Colonic mucosa (tissue), 4 donors: ENCODE data around the gene HSCB. TPM values are rescaled to one million over a fixed set of nuclear protein-coding genes. Genes with fewer than 3 reads are reported as not detected.
"Not testable (repeated sequence)": the region's sequence is repeated elsewhere in the genome, so short reads cannot be mapped to it uniquely, and the experiment has no call there.

Experiments used
- DNase-seq: peaks from one replicate; pipeline ENCODE4 v3.0.0-alpha.2; 2020
- H3K27ac ChIP-seq: fragments of 200-600 bp; one replicate; pipeline ENCODE4 v1.8.0; 2021
- H3K27me3 ChIP-seq: fragments of 200-600 bp; one replicate; pipeline ENCODE4 v1.8.0; 2021
- H3K36me3 ChIP-seq: fragments of 200-600 bp; one replicate; pipeline ENCODE4 v1.8.0; 2021
- H3K4me1 ChIP-seq: fragments of 200-600 bp; one replicate; pipeline ENCODE4 v1.8.0; 2021; ENCODE audit warnings: mild to moderate bottlenecking
- H3K4me3 ChIP-seq: fragments of 200-600 bp; one replicate; pipeline ENCODE4 v1.8.0; 2021
- H3K9ac ChIP-seq, 2 donors: one replicate each; pipeline ENCODE4 v1.7.0; 2013; ENCODE audit warnings: control low read depth in 2 of 2, low read depth in 2 of 2, low read length in 2 of 2
- H3K9me3 ChIP-seq: fragments of 200-600 bp; one replicate; pipeline ENCODE4 v1.8.0; 2021
- intact Hi-C: fragments of 100-400 bp; cut with DNase I; formaldehyde crosslinking; loops from one replicate; pipeline ENCODE4 v1.14.1; 2022
- total RNA-seq, 2 donors: library from RNA; stranded (reverse); fragmentation: NEBNext Ultra II Directional in 1 of 2; extraction: Animal tissue kit (Norgen Biotek cat#: 25700) in 1 of 2; gene quantifications; one replicate each; pipeline ENCODE4 v1.2.1, GENCODE V29; 2021
- TF ChIP-seq, protein P1 (sequence below): fragments of 200-600 bp; IDR thresholded peaks from one replicate; pipeline ENCODE4 v1.8.0; 2022; ENCODE audit warnings: antibody characterized with exemption, mild to moderate bottlenecking
- donor health status: healthy.
- donor health status: DM: no; HTN: no; CAD: no.
- donor health status: DM: no; HTN: no; CAD: no.

HSCB gene, protein sequence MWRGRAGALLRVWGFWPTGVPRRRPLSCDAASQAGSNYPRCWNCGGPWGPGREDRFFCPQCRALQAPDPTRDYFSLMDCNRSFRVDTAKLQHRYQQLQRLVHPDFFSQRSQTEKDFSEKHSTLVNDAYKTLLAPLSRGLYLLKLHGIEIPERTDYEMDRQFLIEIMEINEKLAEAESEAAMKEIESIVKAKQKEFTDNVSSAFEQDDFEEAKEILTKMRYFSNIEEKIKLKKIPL
- total RNA-seq, result 10 to 100 TPM; 11.7 to 15.6 TPM

DNA sequence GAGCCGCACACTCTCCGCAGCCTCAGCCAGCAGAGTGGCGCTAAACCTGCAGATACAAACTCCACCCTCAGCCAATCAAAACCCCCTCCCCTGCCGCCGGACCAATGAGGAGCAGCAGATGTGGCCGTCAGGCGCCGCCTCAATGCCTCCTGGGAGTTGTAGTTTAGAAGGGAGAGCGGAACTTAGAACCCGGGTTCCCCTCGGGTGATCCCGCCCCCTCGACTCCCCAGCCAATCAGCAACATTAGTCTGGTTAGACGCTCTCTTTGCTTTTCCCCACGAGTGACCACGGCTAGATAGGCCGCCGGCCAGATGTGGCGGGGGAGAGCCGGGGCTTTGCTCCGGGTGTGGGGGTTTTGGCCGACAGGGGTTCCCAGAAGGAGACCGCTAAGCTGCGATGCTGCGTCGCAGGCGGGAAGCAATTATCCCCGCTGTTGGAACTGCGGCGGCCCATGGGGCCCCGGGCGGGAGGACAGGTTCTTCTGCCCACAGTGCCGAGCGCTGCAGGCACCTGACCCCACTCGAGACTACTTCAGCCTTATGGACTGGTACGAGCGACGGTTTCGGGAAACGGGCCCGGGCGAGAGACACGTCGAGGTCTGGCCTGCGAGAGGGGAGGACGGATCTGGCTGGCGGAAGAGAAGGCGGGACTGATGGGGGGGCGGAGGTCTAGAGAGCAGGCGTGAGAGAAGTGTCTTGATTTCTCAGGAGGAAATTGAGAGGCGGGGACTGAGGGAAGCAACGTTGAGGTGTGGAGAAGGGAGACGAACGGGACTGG, at the start of gene HSCB, which contains the start of gene CHEK2:
Gene HSCB (plus strand): TSS at position 255 of the 777 bp plus-strand sequence. CDS start 57 bp downstream, at position 312.
Gene CHEK2 (minus strand): TSS at position 36 of the 777 bp plus-strand sequence. CDS start 7,099 bp downstream, outside the sequence.
- peak within 1 kb of the TSS; percentile 99 for H3K27ac ChIP-seq
- H3K4me3 ChIP-seq, result peak within 1 kb of the TSS; percentile 97
- peak within 1 kb of the TSS; percentile 82 to 93 for H3K9ac ChIP-seq
- no peaks in the 10 kb centered on the region for H3K27me3 ChIP-seq
- TF ChIP-seq, protein P1, sequence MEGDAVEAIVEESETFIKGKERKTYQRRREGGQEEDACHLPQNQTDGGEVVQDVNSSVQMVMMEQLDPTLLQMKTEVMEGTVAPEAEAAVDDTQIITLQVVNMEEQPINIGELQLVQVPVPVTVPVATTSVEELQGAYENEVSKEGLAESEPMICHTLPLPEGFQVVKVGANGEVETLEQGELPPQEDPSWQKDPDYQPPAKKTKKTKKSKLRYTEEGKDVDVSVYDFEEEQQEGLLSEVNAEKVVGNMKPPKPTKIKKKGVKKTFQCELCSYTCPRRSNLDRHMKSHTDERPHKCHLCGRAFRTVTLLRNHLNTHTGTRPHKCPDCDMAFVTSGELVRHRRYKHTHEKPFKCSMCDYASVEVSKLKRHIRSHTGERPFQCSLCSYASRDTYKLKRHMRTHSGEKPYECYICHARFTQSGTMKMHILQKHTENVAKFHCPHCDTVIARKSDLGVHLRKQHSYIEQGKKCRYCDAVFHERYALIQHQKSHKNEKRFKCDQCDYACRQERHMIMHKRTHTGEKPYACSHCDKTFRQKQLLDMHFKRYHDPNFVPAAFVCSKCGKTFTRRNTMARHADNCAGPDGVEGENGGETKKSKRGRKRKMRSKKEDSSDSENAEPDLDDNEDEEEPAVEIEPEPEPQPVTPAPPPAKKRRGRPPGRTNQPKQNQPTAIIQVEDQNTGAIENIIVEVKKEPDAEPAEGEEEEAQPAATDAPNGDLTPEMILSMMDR, result no peak
- H3K9me3 ChIP-seq, result no peaks in the 10 kb centered on the region
- intact Hi-C loops, result no loop called here
- H3K4me1 ChIP-seq, result no peaks in the 10 kb centered on the region
- DNase-seq, result peak; percentile 99
- no peaks in the 10 kb centered on the region for H3K36me3 ChIP-seq

DNA sequence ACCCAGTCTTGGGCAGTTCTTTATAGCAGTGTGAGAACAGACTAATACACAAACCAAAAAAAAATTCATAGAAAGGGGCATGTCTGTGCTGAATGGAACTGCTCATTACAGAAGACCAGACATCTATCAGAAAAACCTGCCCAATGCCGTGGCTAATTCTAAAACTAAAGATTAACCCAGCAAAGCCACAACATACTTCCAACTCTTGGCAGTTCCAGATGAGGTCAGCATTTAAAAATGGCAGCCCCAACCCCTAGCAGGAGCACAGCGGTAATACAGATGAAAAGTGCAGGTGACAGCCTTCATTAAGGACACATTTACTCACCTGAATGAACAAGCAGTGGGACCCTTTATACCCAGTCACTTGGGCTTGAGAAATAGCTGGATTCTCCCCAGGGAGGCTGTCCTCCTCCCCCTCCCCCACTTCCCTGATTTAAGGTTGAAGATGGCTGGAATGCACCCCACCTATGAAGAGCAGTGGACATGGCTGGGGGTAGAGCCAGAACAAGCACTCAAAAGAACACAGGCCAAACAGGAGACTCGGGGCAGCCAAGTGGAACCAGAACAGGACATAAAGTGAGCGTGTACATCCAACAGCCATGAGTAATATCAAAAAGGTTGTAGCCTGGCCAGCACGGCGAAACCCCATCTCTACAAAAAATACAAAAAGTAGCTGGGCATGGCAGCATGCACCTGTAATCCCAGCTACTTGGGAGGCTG, 48.6 kb upstream of the HSCB start:
- H3K4me3 ChIP-seq, H3K9me3 ChIP-seq, intact Hi-C loops, DNase-seq, H3K9ac ChIP-seq, H3K36me3 ChIP-seq, H3K27me3 ChIP-seq, H3K27ac ChIP-seq, H3K4me1 ChIP-seq: not testable (repeated sequence)

DNA sequence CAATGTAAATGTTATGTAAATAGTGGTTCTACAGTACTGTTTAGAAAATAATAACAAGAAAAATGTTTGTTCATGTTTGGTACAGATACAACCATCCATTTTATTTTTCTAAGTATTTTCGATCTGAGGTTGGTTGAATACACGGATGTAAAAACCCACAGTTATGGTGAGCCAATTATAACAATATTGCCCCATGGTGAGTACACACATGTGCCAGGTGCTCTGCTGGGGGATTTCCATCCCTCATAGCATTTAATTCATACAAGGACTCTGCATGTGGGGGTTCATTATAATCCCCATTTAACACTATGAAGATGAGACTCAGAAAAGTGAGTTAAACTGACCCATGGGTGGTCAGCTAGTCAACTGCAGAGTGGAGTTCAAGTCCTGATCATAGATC, 38.9 kb upstream of the HSCB start:
- intact Hi-C loops, result no loop called here
- no peaks in the 10 kb centered on the region for H3K27me3 ChIP-seq
- H3K4me1 ChIP-seq, result no peaks in the 10 kb centered on the region
- H3K27ac ChIP-seq, result no peak overlapping the region
- H3K36me3 ChIP-seq, result no peaks in the 10 kb centered on the region
- DNase-seq, result no peak
- TF ChIP-seq, protein P1, result no peak
- no peak overlapping the region for H3K4me3 ChIP-seq
- H3K9ac ChIP-seq, result no peak overlapping the region
- no peaks in the 10 kb centered on the region for H3K9me3 ChIP-seq

DNA sequence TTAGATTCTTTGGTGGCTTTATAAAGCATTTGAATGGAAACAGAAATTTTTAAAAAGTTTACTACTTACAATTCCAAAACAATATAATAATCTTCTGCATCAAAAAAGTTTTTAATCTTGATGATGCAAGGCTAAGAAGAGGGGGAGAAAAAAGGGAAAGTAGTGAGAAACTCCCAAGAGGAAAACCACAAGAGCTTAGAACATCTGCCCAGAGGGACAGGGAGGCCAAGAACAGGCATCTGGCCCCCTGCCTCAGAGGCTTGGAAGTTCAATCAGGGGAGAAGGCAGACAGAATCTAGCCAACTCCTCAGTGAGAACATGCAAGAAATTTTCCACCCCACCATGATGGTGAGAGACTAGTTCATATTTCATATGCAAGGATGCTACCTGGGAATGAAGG, 38.4 kb upstream of the HSCB start:
- H3K27ac ChIP-seq, result no peak overlapping the region
- no peaks in the 10 kb centered on the region for H3K9me3 ChIP-seq
- no peak overlapping the region for H3K4me3 ChIP-seq
- TF ChIP-seq, protein P1, result no peak
- no peak for DNase-seq
- H3K4me1 ChIP-seq, result no peaks in the 10 kb centered on the region
- H3K27me3 ChIP-seq, result no peaks in the 10 kb centered on the region
- no peak overlapping the region for H3K9ac ChIP-seq
- intact Hi-C loops, result no loop called here
- H3K36me3 ChIP-seq, result no peaks in the 10 kb centered on the region

DNA sequence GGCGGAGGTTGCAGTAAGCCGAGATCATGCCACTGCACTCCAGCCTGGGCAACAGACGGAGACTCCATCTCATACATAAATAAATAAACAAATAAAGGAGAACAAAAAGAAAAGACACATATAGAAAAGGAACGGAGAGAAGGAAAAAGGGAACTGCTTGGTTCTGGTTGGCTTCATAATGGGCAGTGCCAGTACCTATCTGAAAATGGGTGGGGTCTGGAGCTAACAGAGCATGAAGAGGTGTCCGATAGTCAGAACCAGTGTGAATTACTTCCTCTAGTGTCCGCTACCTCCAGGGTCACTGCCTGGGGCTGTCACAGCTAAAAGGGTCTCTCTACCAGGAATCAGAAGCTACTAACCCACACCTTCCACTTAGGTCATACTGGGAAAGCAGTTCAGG, 35.0 kb upstream of the HSCB start:
- no peaks in the 10 kb centered on the region for H3K36me3 ChIP-seq
- no peak for DNase-seq
- no peak overlapping the region for H3K4me3 ChIP-seq
- intact Hi-C loops, result no loop called here
- H3K27me3 ChIP-seq, result no peaks in the 10 kb centered on the region
- H3K4me1 ChIP-seq, result no peaks in the 10 kb centered on the region
- H3K27ac ChIP-seq, result no peak overlapping the region
- no peaks in the 10 kb centered on the region for H3K9me3 ChIP-seq
- no peak overlapping the region for H3K9ac ChIP-seq
- TF ChIP-seq, protein P1, result no peak
